Osteoblast (primary cell): Measurements from ENCODE around the gene SMAD3. TPM values are rescaled to one million over a fixed set of nuclear protein-coding genes. Genes with fewer than 3 reads are reported as not detected.

Experiments
- DNase-seq: peaks from one replicate; pipeline ENCODE4 v3.0.0; 2011; ENCODE audit warnings: low spot score, mixed read lengths; ENCODE audit not compliant: insufficient read length; ENCODE audit errors: missing footprints
- H2AFZ ChIP-seq: 2 replicates; pipeline ENCODE4 v1.6.0; 2011; ENCODE audit warnings: mild to moderate bottlenecking, low read length
- H3K27ac ChIP-seq: 2 replicates; pipeline ENCODE4 v1.5.1; 2011; ENCODE audit warnings: mild to moderate bottlenecking, low read depth, low read length, moderate library complexity
- H3K27me3 ChIP-seq: 2 replicates; pipeline ENCODE4 v1.6.0; 2012; ENCODE audit warnings: mild to moderate bottlenecking, control low read depth, inconsistent platforms, low read length, moderate library complexity; ENCODE audit not compliant: insufficient read depth
- H3K36me3 ChIP-seq: 2 replicates; pipeline ENCODE4 v1.5.1; 2011; ENCODE audit warnings: mild to moderate bottlenecking, low read length, control low read depth, moderate library complexity; ENCODE audit not compliant: insufficient read depth
- H3K4me1 ChIP-seq: 2 replicates; pipeline ENCODE4 v1.5.1; 2011; ENCODE audit warnings: mild to moderate bottlenecking, low read length, control low read depth, moderate library complexity; ENCODE audit not compliant: insufficient read depth
- H3K4me2 ChIP-seq: 2 replicates; pipeline ENCODE4 v1.6.0; 2011; ENCODE audit warnings: mild to moderate bottlenecking, low read length; ENCODE audit not compliant: insufficient read depth
- H3K4me3 ChIP-seq: fragments of 200-600 bp; sonication (generic); 3 replicates; pipeline ENCODE4 v1.5.1; 2012; ENCODE audit warnings: mild to moderate bottlenecking, low read length, inconsistent platforms; ENCODE audit not compliant: insufficient read depth
- H3K79me2 ChIP-seq: 2 replicates; pipeline ENCODE4 v1.6.0; 2012; ENCODE audit warnings: mild to moderate bottlenecking, low read length, control low read depth, inconsistent platforms; ENCODE audit not compliant: insufficient read depth
- H3K9me3 ChIP-seq: 2 replicates; pipeline ENCODE4 v1.5.1; 2011; ENCODE audit warnings: low read depth, low read length, control low read depth
- H4K20me1 ChIP-seq: 2 replicates; pipeline ENCODE4 v1.6.0; 2012; ENCODE audit warnings: mild to moderate bottlenecking, low read length, control low read depth; ENCODE audit not compliant: insufficient read depth
- CTCF ChIP-seq: IDR thresholded peaks from 2 replicates; pipeline ENCODE4 v1.5.1; 2011; ENCODE audit warnings: mild to moderate bottlenecking, low read depth, low read length, moderate library complexity; ENCODE audit errors: extremely low read depth
- total RNA-seq: library from RNA; depleted of rRNA; stranded (reverse); fragments of >200 nt; gene quantifications from 2 replicates; pipeline ENCODE4 v1.2.3, GENCODE V29; 2012

SMAD3 gene
- total RNA-seq, 1 donor, result 60.1 TPM

GRCh38 chr15:67164401-67164791 is 99.0 kb downstream of the SMAD3 start:
- Histone ChIP-seq H3K27ac (peak overlapping the region; percentile 99), H3K27me3 (no peaks in the 10 kb centered on the region), H3K79me2 (peaks cover 92% of the 10 kb centered on the region), H2AFZ (no peak overlapping the region), H3K4me3 (no peak overlapping the region), H3K9me3 (no peaks in the 10 kb centered on the region), H3K4me1 (peaks cover 54% of the 10 kb centered on the region), H4K20me1 (no peaks in the 10 kb centered on the region), H3K4me2 (no peak overlapping the region), H3K36me3 (peaks cover 48% of the 10 kb centered on the region)
- no peak for TF ChIP-seq CTCF
- peak; percentile 74 for DNase-seq

- Histone ChIP-seq H3K9me3 (no peaks in the 10 kb centered on the region), H3K36me3 (peaks cover 52% of the 10 kb centered on the region), H3K27me3 (no peaks in the 10 kb centered on the region), H3K79me2 (peaks cover 91% of the 10 kb centered on the region), H3K4me1 (peaks cover 54% of the 10 kb centered on the region), H3K4me2 (no peak overlapping the region), H3K4me3 (no peak overlapping the region), H2AFZ (no peak overlapping the region), H3K27ac (peak overlapping the region; percentile 99), H4K20me1 (no peaks in the 10 kb centered on the region)
- DNase-seq, result peak; percentile 48
- no peak for TF ChIP-seq CTCF
Measured at GRCh38 chr15:67164811-67165253, 99.4 kb downstream of the SMAD3 start.

- TF ChIP-seq CTCF, result no peak
- H3K27me3 ChIP-seq, result no peaks in the 10 kb centered on the region
- no peak overlapping the region for H3K4me3 ChIP-seq
- peak overlapping the region; percentile 99 for H3K27ac ChIP-seq
- H3K79me2 ChIP-seq, result peaks cover 93% of the 10 kb centered on the region
- no peak overlapping the region for H2AFZ ChIP-seq
- no peaks in the 10 kb centered on the region for H4K20me1 ChIP-seq
- no peaks in the 10 kb centered on the region for H3K9me3 ChIP-seq
- peak; percentile 95 for DNase-seq
- peak overlapping the region; percentile 37 for H3K4me2 ChIP-seq
- peaks cover 60% of the 10 kb centered on the region for H3K4me1 ChIP-seq
- H3K36me3 ChIP-seq, result peaks cover 59% of the 10 kb centered on the region
Measured at GRCh38 chr15:67165254-67166253, 100.2 kb downstream of the SMAD3 start.
